ENCODE measurements around the gene SFSWAP. TPM values are rescaled to one million over a fixed set of nuclear protein-coding genes. Genes with fewer than 3 reads are reported as not detected.
"Not testable (repeated sequence)": the region's sequence is repeated elsewhere in the genome, so short reads cannot be mapped to it uniquely, and the experiment has no call there.

Gene SFSWAP
- total RNA-seq, 2 donors from 2014 or later = 31.6 to 45.8 TPM

DNA sequence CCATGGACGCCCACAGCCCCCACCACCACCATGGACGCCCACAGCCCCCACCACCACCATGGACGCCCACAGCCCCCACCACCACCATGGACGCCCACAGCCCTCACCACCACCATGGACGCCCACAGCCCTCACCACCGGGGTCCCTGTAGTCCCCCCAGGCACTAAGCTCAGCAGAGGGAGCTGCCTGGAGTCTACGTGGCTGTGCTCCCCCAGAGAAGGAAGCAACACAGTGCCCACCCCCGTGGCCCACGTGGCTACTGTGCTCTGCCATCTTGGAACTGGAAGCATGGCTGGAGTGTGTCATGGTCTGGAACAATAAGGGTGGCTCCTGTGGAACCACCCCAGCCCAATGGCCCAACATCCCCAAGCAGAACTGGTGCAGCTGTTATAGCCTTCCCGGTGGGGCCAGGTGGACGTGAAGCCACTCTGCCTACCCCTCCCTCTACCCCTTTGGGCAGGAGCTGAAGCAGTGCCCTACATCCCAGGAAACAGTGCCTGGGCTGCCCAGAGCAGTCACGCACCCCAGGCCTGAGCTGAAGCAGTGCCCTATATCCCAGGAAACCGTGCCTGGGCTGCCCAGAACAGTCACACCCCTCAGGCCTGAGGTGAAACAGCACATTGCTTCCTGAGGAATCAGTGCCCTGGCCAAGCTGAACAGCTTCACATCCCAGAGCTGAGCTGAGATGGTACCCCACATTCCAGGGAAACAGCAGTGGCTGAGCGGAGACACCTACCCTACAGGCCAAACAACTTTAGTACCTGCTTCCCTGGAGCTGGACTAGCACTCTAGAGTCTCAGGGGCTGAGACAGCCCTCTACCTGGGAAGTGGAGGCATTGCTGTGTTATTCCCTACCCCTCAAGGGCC is 9.0 kb upstream of the SFSWAP start:
- Histone ChIP-seq H3K4me1 (no peaks in the 10 kb centered on the region), H3K27ac (no peak overlapping the region), H3K27me3 (no peaks in the 10 kb centered on the region), H3K36me3 (replicated peaks in 1 of 2; ENCODE audit: insufficient read depth in 1 of 2, low read depth in 2 of 2) (no peaks in the 10 kb centered on the region), H3K4me3 (no peak overlapping the region), H3K9me3 (no peaks in the 10 kb centered on the region)
- 88% methylated on average over 3 to 9 of the region's 14 CpGs for WGBS, 2 donors
- intact Hi-C loops (cut with DNase I) = no loop called here
- no peak for DNase-seq
- TF ChIP-seq, protein P1, sequence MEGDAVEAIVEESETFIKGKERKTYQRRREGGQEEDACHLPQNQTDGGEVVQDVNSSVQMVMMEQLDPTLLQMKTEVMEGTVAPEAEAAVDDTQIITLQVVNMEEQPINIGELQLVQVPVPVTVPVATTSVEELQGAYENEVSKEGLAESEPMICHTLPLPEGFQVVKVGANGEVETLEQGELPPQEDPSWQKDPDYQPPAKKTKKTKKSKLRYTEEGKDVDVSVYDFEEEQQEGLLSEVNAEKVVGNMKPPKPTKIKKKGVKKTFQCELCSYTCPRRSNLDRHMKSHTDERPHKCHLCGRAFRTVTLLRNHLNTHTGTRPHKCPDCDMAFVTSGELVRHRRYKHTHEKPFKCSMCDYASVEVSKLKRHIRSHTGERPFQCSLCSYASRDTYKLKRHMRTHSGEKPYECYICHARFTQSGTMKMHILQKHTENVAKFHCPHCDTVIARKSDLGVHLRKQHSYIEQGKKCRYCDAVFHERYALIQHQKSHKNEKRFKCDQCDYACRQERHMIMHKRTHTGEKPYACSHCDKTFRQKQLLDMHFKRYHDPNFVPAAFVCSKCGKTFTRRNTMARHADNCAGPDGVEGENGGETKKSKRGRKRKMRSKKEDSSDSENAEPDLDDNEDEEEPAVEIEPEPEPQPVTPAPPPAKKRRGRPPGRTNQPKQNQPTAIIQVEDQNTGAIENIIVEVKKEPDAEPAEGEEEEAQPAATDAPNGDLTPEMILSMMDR (IDR thresholded peaks at IDR 0.05) = no peak
- TF ChIP-seq POLR2A (IDR thresholded peaks at IDR 0.05) = no peak
- ATAC-seq = no peak

DNA sequence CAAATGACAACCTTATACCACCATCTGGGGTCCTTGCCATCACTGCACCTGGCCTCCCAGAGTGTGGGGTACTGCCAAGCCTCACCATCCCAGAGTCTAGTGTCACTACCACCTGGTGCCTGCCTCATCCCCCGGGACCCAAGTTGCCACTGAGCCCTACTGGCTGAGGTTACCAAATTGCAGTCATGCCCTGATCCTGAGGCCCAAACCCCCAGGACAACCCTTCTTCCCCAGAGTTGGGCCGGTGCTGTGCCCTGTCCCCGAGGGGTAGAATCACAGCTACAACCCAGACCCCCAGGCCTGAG is 8.4 kb upstream of the SFSWAP start:
- Histone ChIP-seq H3K27ac (no peak overlapping the region), H3K9me3 (no peaks in the 10 kb centered on the region), H3K36me3 (replicated peaks in 1 of 2; ENCODE audit: insufficient read depth in 1 of 2, low read depth in 2 of 2) (no peaks in the 10 kb centered on the region), H3K4me3 (no peak overlapping the region), H3K4me1 (no peaks in the 10 kb centered on the region), H3K27me3 (no peaks in the 10 kb centered on the region)
- DNase-seq = no peak
- no peak for ATAC-seq
- TF ChIP-seq, protein P1 (IDR thresholded peaks at IDR 0.05) = no peak
- TF ChIP-seq POLR2A (IDR thresholded peaks at IDR 0.05) = no peak
- intact Hi-C loops (cut with DNase I) = no loop called here
- WGBS, 2 donors = 95 to 100% methylated on average over 1 to 3 of the region's 3 CpGs

DNA sequence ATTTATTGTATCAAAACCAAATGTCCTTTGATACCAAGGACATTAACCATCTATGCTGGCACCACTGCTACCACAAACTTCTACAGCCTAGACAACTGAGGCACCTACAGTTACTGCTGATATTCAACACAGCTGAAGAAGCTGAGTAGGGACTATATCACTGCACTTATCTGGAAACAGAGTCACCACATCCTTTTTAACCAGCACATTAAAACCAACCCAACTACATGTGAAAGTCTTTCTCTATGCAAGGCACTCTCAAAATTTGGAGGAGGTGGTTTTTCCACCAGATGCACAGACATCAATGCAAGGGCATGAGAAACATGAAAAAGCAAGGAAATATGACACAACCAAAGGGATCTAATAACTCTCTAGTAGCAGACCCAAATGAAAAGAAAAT is 7.7 kb upstream of the SFSWAP start:
- Histone ChIP-seq H3K4me3 (no peak overlapping the region), H3K36me3 (replicated peaks in 1 of 2; ENCODE audit: insufficient read depth in 1 of 2, low read depth in 2 of 2) (no peaks in the 10 kb centered on the region), H3K27ac (no peak overlapping the region), H3K9me3 (no peaks in the 10 kb centered on the region), H3K27me3 (no peaks in the 10 kb centered on the region), H3K4me1 (no peaks in the 10 kb centered on the region)
- DNase-seq (no peak), ATAC-seq (no peak)
- intact Hi-C loops (cut with DNase I) = no loop called here
- TF ChIP-seq, protein P1 (IDR thresholded peaks at IDR 0.05) = no peak
- TF ChIP-seq POLR2A (IDR thresholded peaks at IDR 0.05) = no peak

DNA sequence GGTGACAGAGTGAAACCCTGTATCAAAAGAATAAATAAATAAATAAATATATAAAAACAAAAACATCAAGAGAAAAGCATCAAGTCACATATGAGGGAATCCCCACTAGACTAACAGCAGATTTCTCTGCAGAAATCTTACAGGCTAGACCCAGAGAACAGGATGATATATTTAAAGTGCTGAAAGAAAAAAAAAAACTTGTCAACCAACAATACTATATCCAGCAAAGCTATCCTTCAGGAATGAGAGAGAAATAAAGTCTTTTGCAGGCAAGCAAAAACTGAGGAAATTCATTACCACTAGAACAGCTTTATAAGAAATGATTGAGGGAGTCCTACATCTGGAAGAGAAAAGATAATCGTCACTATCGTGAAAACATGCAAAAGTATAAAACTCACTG is 6.4 kb upstream of the SFSWAP start:
- 80 to 92% methylated on average over 2 of the region's 2 CpGs for WGBS, 2 donors
- no peaks in the 10 kb centered on the region for H3K9me3 ChIP-seq
- DNase-seq (no peak), ATAC-seq (no peak)
- no peaks in the 10 kb centered on the region for H3K4me1 ChIP-seq
- no peaks in the 10 kb centered on the region for H3K36me3 ChIP-seq (replicated peaks in 1 of 2; ENCODE audit: insufficient read depth in 1 of 2, low read depth in 2 of 2)
- intact Hi-C loops (cut with DNase I) = no loop called here
- TF ChIP-seq, protein P1 (IDR thresholded peaks at IDR 0.05) = no peak
- no peak for TF ChIP-seq POLR2A (IDR thresholded peaks at IDR 0.05)
- H3K27ac ChIP-seq = no peak overlapping the region
- no peaks in the 10 kb centered on the region for H3K27me3 ChIP-seq
- no peak overlapping the region for H3K4me3 ChIP-seq

DNA sequence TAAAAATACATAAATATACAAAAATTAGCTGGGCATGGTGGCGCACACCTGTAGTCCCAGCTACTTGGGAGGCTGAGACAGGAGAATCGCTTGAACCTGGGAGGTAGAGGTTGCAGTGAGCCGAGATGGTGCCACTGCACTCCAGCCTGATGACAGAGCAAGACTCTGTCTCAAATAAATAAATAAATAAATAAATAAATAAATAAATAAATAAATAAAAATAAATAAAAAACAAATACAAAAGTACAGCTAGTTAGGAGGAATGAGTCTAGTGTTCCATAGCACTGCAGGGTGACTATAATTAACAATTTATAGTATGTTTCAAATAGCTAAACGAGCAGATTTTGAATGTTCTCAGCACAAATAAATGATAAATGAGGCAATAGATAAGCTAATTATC is 4.2 kb upstream of the SFSWAP start:
- H3K4me1 ChIP-seq; intact Hi-C loops (cut with DNase I); H3K27ac ChIP-seq; DNase-seq; ATAC-seq; H3K9me3 ChIP-seq; H3K4me3 ChIP-seq; H3K27me3 ChIP-seq; H3K36me3 ChIP-seq (replicated peaks in 1 of 2; ENCODE audit: insufficient read depth in 1 of 2, low read depth in 2 of 2): not testable (repeated sequence)
- 75 to 84% methylated on average over 4 of the region's 4 CpGs for WGBS, 2 donors
